Rectal smooth muscle tissue (tissue), 1 donor: Measurements from ENCODE around the gene ZNF195.
"Not testable (repeated sequence)": the region's sequence is repeated elsewhere in the genome, so short reads cannot be mapped to it uniquely, and the experiment has no call there.

ENCODE experiments used
- H3K27ac ChIP-seq: one replicate; pipeline ENCODE4 v1.7.0; 2013; ENCODE audit warnings: low read depth, low read length, inconsistent platforms
- H3K27me3 ChIP-seq: one replicate; pipeline ENCODE4 v1.7.0; 2013; ENCODE audit warnings: low read length; ENCODE audit not compliant: control insufficient read depth, insufficient read depth
- H3K36me3 ChIP-seq: one replicate; pipeline ENCODE4 v1.7.0; 2013; ENCODE audit warnings: low read length; ENCODE audit not compliant: control insufficient read depth, insufficient read depth
- H3K4me1 ChIP-seq: one replicate; pipeline ENCODE4 v1.7.0; 2013; ENCODE audit warnings: low read length; ENCODE audit not compliant: control insufficient read depth, insufficient read depth
- H3K4me3 ChIP-seq: one replicate; pipeline ENCODE4 v1.7.0; 2013; ENCODE audit warnings: low read length
- H3K9ac ChIP-seq: one replicate; pipeline ENCODE4 v1.7.0; 2013; ENCODE audit warnings: low read length

Gene ZNF195

DNA sequence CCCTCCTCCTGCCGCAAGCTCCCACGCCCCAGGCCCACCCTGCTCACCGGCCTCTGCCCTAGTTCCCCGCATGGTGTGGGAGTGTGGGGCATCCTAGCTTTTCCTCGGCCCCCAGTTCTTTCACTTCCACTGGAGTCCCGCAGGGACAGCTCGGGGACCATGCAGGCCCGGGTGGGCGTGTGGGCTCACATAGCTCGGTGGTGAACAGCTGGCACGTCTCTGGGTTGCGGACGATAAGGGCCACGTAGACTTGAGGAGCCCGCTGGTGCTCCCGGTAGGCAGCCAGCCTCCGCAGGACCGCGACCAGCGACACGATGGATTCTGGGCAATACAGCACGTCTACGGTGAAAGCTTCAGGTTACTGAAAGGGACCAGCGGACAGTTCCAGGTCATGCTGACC is 34.7 kb upstream of the ZNF195 start:
- H3K36me3 ChIP-seq, H3K4me1 ChIP-seq, H3K27me3 ChIP-seq, H3K4me3 ChIP-seq, H3K9ac ChIP-seq, H3K27ac ChIP-seq: not testable (repeated sequence)

DNA sequence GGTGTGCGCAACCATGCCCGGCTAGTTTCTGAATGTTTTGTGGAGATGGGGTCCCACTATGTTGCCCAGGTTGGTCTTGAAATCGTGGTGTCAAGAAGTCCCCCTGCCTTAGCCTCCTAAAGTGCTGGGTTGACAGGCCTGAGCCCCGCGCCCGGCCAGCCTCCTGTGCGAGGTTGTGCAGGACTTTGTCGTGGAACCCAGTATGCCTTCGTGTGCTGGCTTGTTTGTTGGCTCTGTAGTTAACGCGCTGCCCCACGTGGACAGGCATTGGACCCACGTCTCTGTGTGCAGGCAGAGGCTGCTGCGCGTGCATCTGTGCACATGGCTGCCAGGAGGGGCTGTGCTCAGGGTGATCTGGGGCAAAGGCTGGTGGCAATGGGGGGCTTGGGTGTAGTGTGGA is 33.9 kb upstream of the ZNF195 start:
- H3K9ac ChIP-seq = no peak overlapping the region
- H3K27me3 ChIP-seq = no peaks in the 10 kb centered on the region
- H3K4me1 ChIP-seq = no peaks in the 10 kb centered on the region
- H3K4me3 ChIP-seq = no peak overlapping the region
- H3K36me3 ChIP-seq = no peaks in the 10 kb centered on the region
- no peak overlapping the region for H3K27ac ChIP-seq

DNA sequence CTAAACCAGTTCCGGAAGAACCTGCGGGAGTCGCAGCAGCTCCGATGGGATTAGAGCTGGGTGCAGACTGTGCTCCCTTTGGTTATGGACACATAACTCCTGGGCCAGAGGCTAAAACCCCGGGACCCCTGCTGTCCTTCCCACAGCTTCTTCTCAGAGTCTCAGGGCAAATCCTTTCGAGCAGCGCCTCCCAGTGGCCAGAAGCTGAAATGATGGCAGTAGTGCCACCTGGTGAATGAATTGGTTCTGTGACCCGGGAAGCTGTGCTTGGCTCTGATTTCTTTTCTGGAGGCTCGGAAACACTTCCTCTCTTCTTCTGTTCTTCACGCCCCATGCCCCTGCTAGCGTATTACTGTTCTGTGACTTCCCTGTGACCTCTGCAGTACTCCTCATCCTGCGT is 29.8 kb upstream of the ZNF195 start:
- not testable (repeated sequence) for H3K4me3 ChIP-seq, H3K36me3 ChIP-seq, H3K9ac ChIP-seq, H3K27me3 ChIP-seq, H3K27ac ChIP-seq, H3K4me1 ChIP-seq

DNA sequence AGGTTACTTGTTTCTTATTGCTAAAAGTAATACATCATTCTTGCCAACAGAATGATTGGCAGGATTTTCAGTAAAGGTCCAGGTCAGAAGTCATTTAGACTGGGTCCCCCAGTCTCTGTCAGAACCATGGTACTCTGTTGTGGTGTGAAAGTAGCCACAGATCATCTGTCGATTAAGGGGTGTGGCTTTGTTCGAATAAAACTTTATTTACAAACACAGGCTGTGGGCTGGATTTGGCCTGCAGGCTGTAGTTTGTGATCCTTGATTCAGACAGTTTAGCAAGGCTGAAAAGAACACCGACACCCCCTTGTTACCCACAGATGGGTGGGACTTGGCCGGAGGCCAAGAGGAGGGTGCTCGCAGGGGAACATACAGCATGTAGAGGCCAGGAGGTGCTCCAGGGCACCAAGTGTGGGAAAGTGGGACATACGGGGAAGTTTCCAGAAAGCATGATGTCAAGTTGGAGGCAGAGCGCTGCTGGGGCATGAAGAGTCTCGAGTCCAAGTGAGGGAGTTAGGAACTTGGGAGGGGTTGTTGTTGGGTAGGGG is 29.2 kb upstream of the ZNF195 start:
- not testable (repeated sequence) for H3K36me3 ChIP-seq, H3K9ac ChIP-seq, H3K27me3 ChIP-seq, H3K4me1 ChIP-seq, H3K4me3 ChIP-seq, H3K27ac ChIP-seq

DNA sequence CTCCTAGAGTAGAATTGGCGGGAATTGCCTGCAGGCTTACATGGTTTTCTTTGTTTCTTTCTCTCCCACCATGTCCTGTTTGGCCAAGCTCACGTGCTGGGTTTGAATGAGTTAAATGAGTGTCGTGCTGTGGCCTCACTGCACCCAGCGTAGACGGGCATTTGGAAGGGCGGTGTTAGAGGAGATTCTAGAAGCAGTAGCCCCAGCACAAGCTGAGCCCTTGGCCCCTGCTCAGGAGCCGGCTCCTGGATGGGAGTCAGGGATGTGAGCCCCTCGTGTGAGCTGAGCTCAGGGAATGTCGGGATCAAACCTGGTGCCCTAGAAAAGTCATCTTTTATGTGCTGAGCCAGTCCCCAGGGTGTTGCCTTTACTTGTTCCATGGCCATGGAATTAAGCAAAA is 28.0 kb upstream of the ZNF195 start:
- H3K4me3 ChIP-seq, H3K27me3 ChIP-seq, H3K4me1 ChIP-seq, H3K9ac ChIP-seq, H3K27ac ChIP-seq, H3K36me3 ChIP-seq: not testable (repeated sequence)

DNA sequence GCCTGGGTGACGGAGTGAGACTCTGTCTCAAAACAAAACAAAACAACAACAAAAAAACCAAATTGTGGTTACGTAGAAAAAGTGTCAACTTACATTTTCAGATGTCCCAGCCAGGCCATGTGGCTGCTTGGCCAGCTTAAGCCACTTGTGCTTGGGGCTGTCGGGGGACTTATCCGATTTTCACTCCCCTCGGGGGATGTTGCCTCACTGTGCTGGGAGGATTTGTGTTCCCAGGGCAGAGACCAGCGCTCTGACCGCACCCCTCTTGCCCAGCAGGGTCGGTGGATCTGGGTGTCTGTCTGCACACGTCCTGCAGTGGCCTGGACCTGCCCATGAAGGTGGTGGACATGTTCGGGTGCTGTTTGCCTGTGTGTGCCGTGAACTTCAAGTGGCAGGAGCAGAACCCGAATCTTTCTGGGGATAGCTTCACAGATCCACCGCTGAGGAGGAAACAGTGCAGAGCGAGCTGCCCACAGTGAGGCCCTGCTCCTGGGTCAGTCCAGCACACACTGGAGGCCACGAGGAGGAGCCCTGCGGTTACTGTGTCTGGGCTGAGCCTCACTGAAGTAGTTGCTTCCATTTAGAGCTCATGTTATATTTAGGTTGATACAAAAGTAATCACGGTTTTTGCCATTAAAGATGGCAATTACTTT is 27.4 kb upstream of the ZNF195 start:
- not testable (repeated sequence) for H3K27me3 ChIP-seq, H3K4me1 ChIP-seq, H3K9ac ChIP-seq, H3K36me3 ChIP-seq, H3K27ac ChIP-seq, H3K4me3 ChIP-seq

DNA sequence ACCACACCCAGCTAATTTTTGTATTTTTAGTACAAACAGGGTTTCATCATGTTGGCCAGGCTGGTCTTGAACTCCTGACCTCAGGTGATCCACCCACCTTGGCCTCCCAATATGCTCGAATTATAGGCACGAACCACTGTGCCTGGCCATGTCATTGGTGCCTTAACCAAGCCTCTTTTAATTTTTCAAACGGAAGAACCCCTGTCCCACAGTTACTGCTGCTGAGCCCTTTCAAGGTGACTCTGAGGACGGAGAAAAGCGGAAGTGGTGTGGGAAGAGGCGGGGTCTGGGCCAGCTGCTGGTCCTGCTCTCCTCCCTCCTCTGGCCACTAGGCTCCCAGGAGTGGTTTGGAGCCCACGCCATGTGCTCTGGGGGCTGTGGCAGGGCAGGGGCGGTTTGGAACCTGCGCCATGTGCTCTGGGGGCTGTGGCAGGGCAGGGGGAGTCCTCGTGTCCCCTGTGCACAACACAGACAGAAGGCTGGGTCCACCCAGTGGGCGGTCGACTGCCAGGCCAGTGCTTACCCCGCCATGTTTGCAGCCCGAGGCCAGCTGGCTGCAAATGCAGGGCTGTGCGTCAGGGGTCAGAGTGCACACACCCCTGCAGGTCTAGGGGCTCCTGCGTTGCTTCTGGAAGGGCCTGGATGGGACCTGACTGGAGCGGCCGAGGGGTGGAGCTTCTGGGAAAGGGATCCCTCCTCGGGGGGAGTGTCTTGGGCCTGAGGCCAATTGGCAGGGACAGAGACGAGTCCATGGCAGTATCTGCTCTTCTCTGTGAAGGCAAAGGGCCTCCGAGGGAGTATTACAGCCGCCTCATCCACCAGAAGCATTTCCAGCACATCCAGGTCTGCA is 25.4 kb upstream of the ZNF195 start:
- not testable (repeated sequence) for H3K4me3 ChIP-seq, H3K27ac ChIP-seq, H3K36me3 ChIP-seq, H3K27me3 ChIP-seq, H3K9ac ChIP-seq, H3K4me1 ChIP-seq

DNA sequence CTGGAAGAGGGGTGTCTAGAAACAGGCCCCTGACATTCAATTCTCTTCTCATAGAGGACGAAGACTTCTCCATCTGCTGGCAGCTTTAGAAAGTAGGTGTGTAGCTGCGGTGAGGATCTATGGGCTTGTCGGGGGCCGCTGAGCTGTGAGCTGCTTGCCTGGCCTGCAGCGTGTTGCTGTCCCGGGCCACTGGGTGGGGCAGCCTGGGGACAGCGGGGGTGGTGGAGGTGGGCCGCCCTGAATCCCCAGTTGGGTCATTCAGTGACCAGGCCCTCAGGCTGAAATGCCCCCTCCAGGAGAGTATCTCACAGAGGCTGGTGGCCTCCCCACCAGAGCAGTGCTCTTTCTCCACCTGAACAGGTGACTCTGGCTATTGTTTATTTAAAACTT is 23.9 kb upstream of the ZNF195 start:
- H3K9ac ChIP-seq, H3K4me1 ChIP-seq, H3K36me3 ChIP-seq, H3K27ac ChIP-seq, H3K27me3 ChIP-seq, H3K4me3 ChIP-seq: not testable (repeated sequence)

DNA sequence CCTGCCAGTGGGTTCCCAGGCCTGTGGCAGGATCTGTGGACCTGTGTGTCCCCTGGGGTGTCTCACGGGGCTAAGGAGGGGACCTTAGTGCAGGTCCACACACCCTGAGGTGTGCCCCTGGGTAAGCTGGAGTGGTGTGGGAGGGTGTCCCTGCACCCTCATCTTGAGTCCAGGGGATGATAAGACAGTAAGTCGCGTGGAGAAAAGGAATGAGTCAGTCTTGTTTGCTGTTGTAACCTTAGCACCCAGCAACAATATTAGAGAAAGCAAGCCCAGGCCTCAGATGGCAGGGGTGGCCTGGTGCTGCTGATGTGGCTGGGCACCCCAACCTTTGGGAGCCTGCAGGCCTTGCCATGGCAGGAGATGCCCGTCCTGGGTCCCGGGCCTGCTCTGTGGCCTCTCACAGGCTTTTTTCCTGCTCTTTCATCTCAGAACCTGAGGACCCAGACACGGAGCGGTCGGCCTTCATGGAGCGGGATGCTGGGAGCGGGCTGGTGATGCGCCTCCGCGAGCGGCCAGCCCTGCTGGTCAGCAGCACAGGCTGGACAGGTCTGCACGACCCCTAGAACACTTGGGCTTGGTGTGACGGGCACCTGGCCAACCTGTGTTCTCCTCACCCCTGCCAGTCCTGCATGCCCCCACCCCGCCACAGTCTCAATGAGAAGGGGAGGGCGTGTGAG is 23.4 kb upstream of the ZNF195 start:
- H3K36me3 ChIP-seq, H3K4me1 ChIP-seq, H3K9ac ChIP-seq, H3K27ac ChIP-seq, H3K4me3 ChIP-seq, H3K27me3 ChIP-seq: not testable (repeated sequence)

DNA sequence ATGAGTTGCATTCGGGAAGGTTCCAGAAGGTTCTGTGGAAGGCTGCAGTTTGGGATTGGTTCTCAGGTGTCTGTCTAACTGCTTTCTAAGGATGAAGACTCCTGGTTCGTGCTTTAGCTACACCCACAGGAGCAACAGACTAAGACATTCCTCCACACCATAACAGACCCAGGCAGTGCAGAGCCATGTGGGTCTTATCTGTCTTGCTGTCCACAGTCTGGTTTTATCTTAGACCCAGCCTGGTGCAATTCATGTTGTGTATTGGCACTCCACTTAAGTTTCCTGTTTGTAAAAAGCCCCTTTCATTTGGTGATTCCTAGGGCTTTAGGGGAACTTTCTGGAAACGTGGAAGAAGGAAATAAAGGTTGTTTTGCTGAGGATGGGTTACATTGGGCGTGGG is 22.1 kb upstream of the ZNF195 start:
- not testable (repeated sequence) for H3K27ac ChIP-seq, H3K36me3 ChIP-seq, H3K9ac ChIP-seq, H3K27me3 ChIP-seq, H3K4me3 ChIP-seq, H3K4me1 ChIP-seq

DNA sequence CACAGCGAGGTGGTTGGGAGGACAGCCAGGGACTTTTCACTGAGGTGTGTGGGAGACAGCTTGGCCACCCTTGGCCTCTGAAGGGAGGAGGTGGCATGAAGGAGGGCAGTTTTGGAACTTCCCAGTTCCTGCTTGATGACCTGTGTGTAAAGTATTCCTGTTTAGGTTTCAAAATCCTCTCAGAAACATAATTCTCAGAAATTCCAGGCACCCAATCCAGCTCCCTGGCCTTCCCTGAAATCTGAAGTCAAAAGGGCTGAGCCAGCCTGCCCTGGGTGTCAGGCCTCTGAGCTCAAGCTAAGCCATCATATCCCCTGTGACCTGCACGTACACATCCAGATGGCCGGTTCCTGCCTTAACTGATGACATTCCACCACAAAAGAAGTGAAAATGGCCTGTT is 19.6 kb upstream of the ZNF195 start:
- not testable (repeated sequence) for H3K9ac ChIP-seq, H3K36me3 ChIP-seq, H3K27ac ChIP-seq, H3K27me3 ChIP-seq, H3K4me3 ChIP-seq, H3K4me1 ChIP-seq

DNA sequence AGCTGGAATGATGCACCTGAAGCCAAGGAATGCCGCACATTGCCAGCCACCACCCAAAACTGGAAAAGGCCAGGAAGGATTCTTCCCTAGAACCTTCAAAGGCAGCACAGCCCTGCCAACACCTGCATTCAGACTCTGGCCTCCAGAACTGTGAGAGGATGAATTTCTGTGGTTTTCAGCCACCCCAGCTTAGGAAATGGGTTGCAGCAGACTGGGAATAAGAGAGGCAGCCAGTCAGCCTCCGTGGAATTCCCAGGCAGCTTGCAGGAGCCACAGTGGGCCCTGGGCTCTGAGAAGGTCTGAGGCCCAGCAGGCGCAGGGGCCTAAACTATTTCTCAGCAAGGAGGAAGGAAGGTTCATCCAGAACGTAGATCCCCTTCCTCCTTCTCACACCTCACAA is 19.2 kb upstream of the ZNF195 start:
- not testable (repeated sequence) for H3K9ac ChIP-seq, H3K4me3 ChIP-seq, H3K27me3 ChIP-seq, H3K4me1 ChIP-seq, H3K36me3 ChIP-seq, H3K27ac ChIP-seq
